GM13977 (cell line): ENCODE data around the gene MCF2L.
"Not testable (repeated sequence)": the region's sequence is repeated elsewhere in the genome, so short reads cannot be mapped to it uniquely, and the experiment has no call there.

Experiments
- DNase-seq: peaks from one replicate; pipeline ENCODE4 v3.0.0; 2012; ENCODE audit warnings: low spot score
- CTCF ChIP-seq: IDR thresholded peaks from 2 replicates; pipeline ENCODE4 v1.5.1; 2012; ENCODE audit warnings: mild to moderate bottlenecking, control low read depth; ENCODE audit not compliant: insufficient read depth; ENCODE audit errors: extremely low read depth, missing control alignments
- in situ Hi-C: fragments of 300-500 bp; cut with MboI; formaldehyde crosslinking; loops from one replicate; pipeline ENCODE4 v1.12.0; 2022; ENCODE audit warnings: low sequenced_read_pairs, low pct_unique_long_range_greater_than_20kb, mixed read lengths, inconsistent platforms; ENCODE audit not compliant: unreplicated experiment

MCF2L gene

GRCh38 chr13:112932971-112933370 lies 36.0 kb upstream of the MCF2L start:
- DNase-seq = no peak
- no peak for TF ChIP-seq CTCF
- in situ Hi-C loops = loop anchor here (25.0 kb wide), 1 partner anchor 454 kb away; no protein-coding TSS in a partner anchor

DNA sequence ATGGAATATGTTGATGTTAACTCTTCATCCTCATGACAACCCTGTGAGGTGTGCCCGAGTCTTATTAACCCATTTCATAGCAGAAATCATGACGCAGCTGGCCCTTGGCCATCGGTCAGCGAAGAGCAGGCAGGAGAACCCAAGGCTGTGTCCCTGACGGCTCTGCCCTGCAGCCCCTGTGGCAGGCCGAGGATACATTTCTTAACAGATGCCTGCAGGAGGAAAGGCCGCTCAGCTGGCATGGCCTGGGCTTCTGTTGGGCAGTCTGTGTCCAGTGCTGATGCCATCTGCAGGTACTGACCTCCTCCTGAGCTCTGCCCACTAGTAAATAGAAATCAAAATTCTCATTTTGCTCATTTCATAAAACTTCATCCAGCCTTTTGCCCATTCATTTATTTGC lies 35.4 kb upstream of the MCF2L start:
- no peak for TF ChIP-seq CTCF
- no peak for DNase-seq
- in situ Hi-C loops = loop anchor here (25.0 kb wide), 1 partner anchor 454 kb away; no protein-coding TSS in a partner anchor

DNA sequence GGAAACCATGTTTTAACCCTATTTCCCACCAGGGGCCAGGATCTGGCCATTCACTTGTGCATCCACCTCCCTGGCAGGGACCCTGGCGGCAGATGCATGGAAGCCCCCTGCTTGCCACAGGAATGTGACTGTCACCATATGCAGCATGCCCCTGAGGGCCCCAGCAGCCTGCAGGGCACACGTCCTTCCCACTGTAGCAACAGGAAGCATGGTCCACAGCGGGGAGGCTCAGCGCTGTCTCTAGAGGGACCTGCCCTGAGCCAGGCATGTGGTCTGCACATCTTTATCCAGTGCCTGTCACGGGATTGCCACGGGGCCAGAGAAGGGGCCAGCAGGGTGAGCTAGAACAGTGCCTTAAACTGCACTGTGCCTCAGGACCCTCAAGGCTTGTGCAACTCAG lies 34.9 kb upstream of the MCF2L start:
- DNase-seq = no peak
- no peak for TF ChIP-seq CTCF
- in situ Hi-C loops = loop anchor here (25.0 kb wide), 1 partner anchor 453 kb away; no protein-coding TSS in a partner anchor

DNA sequence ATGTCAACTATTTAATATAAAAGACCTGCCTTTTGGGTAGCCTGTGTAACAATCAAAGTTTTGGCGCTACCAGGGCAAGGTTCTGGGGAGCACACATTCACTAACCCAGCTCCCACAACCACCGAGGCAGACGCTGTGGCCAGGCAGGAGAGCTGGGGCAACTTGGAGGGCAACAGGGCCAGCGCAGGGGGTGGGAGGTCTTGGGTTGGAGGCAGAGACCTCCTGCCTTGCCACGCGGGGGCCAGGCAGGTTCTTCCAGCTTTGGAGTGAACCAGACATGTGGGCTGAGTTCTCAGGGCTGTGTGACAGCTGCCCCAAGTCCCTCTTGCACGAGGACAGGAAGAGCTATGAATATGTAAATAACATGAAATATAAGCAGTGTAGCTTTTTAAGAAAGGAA lies 30.3 kb upstream of the MCF2L start:
- DNase-seq = no peak
- in situ Hi-C loops = loop anchor here (25.0 kb wide), 1 partner anchor 449 kb away; no protein-coding TSS in a partner anchor
- no peak for TF ChIP-seq CTCF

DNA sequence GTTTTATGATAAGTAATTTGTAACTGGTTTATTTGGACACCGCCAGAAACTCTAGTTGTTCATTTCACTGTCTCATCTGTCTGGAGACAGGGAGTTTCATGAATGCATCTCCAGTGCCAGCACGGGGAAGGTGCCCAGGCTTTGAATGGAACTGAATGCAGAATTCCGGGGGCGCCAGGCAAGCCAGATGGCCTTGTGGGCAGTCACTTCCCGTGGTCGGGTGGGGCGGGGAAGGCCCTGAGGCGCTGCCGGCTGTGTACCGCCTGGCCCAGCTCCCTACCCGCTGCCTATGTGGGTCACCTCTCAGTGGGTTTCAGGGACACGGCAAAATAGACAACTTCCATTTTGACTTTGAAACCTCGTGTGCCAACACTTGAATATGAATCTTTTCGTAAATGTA lies 28.8 kb upstream of the MCF2L start:
- no peak for DNase-seq
- no peak for TF ChIP-seq CTCF
- in situ Hi-C loops = loop anchor here (25.0 kb wide), 1 partner anchor 447 kb away; no protein-coding TSS in a partner anchor

- no peak for DNase-seq
- in situ Hi-C loops = loop anchor here (25.0 kb wide), 1 partner anchor 446 kb away; no protein-coding TSS in a partner anchor
- TF ChIP-seq CTCF = no peak
These were observed 27.7 kb upstream of the MCF2L start for GRCh38 chr13:112941349-112941748.

DNA sequence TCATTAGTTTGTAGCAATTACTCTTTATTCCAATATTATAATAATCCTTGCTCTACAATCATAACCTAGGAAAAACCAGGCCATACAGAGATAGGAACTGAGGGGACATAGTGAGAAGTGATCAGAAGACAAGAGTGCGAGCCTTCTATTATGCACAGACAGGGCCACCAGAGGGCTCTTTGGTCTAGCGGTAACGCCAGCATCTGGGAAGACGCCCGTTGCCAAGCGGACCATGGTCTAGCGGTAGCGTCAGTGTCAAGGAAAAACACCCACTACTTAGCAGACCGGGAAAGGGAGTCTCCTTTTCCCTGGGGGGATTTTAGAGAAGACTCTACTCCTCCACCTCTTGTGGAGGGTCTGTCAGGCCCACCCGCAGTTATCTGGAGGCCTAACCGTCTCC lies 27.2 kb upstream of the MCF2L start:
- in situ Hi-C loops = loop anchor here (25.0 kb wide), 1 partner anchor 446 kb away; no protein-coding TSS in a partner anchor
- not testable (repeated sequence) for DNase-seq
